ENCODE measurements around the gene PNN. TPM values are rescaled to one million over a fixed set of nuclear protein-coding genes. Genes with fewer than 3 reads are reported as not detected.
"Not testable (repeated sequence)": the region's sequence is repeated elsewhere in the genome, so short reads cannot be mapped to it uniquely, and the experiment has no call there.

Gene PNN
- polyA plus RNA-seq = 85.8 and 89.4 TPM in 2 replicates
- polyA minus RNA-seq = 64.5 and 67.0 TPM in 2 replicates

GRCh38 chr14:39174560-39175444 lies at the start of gene PNN:
Gene PNN (plus strand): TSS chr14:39175254. CDS start chr14:39175280, 26 bp downstream.
- H3K79me2 ChIP-seq (replicated peaks; ENCODE audit: insufficient read depth, low read length) = peaks cover 16% of the 10 kb centered on the region
- H3F3A ChIP-seq (ENCODE audit: insufficient read depth, low read length, poor library complexity, severe bottlenecking) = peaks cover 3% of the 10 kb centered on the region
- H3K27ac ChIP-seq (ENCODE audit: low read length) = peak within 1 kb of the TSS; percentile 91
- TF ChIP-seq RAD21 (conservative IDR thresholded peaks at IDR 0.05) (no peak), EP300 (conservative IDR thresholded peaks at IDR 0.05; ENCODE audit: poor library complexity, severe bottlenecking) (peak; percentile 35), REST (IDR thresholded peaks at IDR 0.05; ENCODE audit: borderline replicate concordance) (peak; percentile 67), TAF1 (IDR thresholded peaks at IDR 0.05; ENCODE audit: low read depth) (peak; percentile 89), CTCF (IDR thresholded peaks at IDR 0.05; ENCODE audit: poor library complexity, severe bottlenecking) (peak; percentile 13), MXI1 (conservative IDR thresholded peaks at IDR 0.05; ENCODE audit: poor library complexity, severe bottlenecking) (peak; percentile 71), SMC3 (conservative IDR thresholded peaks at IDR 0.05; ENCODE audit: poor library complexity) (no peak), POLR2AphosphoS5 (IDR thresholded peaks at IDR 0.05) (peak; percentile 94), EZH2 (IDR thresholded peaks at IDR 0.05; ENCODE audit: borderline replicate concordance, insufficient read depth, low read length, poor library complexity, severe bottlenecking) (no peak)
- peak within 1 kb of the TSS; percentile 92 for H3K9ac ChIP-seq (ENCODE audit: low read length)
- H3K4me3 ChIP-seq (ENCODE audit: low read length) = peak within 1 kb of the TSS; percentile 81
- H3K9me2 ChIP-seq (ENCODE audit: insufficient read depth, low read length) = no peaks in the 10 kb centered on the region
- no peaks in the 10 kb centered on the region for H3K27me3 ChIP-seq (ENCODE audit: insufficient read depth, low read depth, low read length)
- no peaks in the 10 kb centered on the region for H4K20me1 ChIP-seq (ENCODE audit: insufficient read depth)
- H2AFZ ChIP-seq (ENCODE audit: low read depth, low read length) = peak within 1 kb of the TSS; percentile 75
- H3K9me3 ChIP-seq (ENCODE audit: low read length) = no peaks in the 10 kb centered on the region
- peak within 1 kb of the TSS; percentile 84 for H3K4me2 ChIP-seq (ENCODE audit: low read length)
- no peaks in the 10 kb centered on the region for H3K36me3 ChIP-seq (ENCODE audit: insufficient read depth, low read length)

GRCh38 chr14:39137835-39138234 lies 37.2 kb upstream of the PNN start:
- H3K9ac ChIP-seq (ENCODE audit: low read length); H3K9me3 ChIP-seq (ENCODE audit: low read length); H4K20me1 ChIP-seq (ENCODE audit: insufficient read depth); H3K27me3 ChIP-seq (ENCODE audit: insufficient read depth, low read depth, low read length); H3K4me3 ChIP-seq (ENCODE audit: low read length); H3K36me3 ChIP-seq (ENCODE audit: insufficient read depth, low read length); H3K4me2 ChIP-seq (ENCODE audit: low read length); H3K79me2 ChIP-seq (replicated peaks; ENCODE audit: insufficient read depth, low read length); H3K27ac ChIP-seq (ENCODE audit: low read length); H3K9me2 ChIP-seq (ENCODE audit: insufficient read depth, low read length); H3F3A ChIP-seq (ENCODE audit: insufficient read depth, low read length, poor library complexity, severe bottlenecking); H2AFZ ChIP-seq (ENCODE audit: low read depth, low read length): not testable (repeated sequence)

Data from neural cell (in vitro differentiated cells).